NCI-H2107 treated with DMSO at 0.1 percent for 48 hours (cell line): Measurements from ENCODE around the gene CSPG4.
"Not testable (repeated sequence)": the region's sequence is repeated elsewhere in the genome, so short reads cannot be mapped to it uniquely, and the experiment has no call there.

ENCODE experiments used
- DNase-seq: peaks from one replicate; lab custom pipeline; 2025; ENCODE audit not compliant: unreplicated experiment; lab: John Stamatoyannopoulos, UW

CSPG4 gene

DNA sequence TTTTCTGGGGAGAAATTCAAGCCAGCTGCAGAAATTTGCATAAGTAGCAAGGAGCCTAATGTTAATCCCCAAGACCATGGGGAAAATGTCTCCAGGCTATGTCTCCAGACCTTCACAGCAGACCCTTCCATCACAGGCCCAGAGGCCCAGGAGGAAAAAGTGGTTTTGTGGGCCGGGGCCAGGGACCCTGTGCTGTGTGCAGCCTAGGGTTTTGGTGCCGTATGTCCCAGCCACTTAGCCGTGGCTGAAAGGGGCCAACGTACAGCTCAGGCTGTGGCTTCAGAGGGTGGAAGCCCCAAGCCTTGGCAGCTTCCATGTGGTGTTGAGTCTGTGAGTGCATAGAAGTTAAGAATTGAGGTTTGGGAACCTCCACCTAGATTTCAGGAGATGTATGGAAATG lies 29.7 kb upstream of the CSPG4 start:
- DNase-seq: not testable (repeated sequence)

DNA sequence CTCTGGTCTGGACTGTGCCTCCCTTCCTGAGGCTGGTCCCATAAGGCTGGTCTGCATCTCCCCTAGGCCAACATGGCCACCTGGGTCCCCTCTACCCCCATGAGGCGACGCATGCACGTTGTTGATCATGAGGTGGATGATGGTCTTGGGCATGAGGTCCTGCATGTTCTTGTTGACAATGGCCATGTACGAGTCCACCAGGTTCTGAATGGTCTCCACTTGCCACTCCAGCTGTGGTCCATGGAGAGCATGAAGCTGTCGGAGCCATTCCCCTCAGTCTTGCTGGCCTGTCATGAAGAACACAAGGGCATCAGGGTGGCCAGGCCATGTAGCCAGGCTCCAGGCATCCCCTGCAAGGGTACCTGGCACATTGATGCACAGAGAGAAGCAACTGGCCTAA lies 27.1 kb upstream of the CSPG4 start:
- DNase-seq: no peak

DNA sequence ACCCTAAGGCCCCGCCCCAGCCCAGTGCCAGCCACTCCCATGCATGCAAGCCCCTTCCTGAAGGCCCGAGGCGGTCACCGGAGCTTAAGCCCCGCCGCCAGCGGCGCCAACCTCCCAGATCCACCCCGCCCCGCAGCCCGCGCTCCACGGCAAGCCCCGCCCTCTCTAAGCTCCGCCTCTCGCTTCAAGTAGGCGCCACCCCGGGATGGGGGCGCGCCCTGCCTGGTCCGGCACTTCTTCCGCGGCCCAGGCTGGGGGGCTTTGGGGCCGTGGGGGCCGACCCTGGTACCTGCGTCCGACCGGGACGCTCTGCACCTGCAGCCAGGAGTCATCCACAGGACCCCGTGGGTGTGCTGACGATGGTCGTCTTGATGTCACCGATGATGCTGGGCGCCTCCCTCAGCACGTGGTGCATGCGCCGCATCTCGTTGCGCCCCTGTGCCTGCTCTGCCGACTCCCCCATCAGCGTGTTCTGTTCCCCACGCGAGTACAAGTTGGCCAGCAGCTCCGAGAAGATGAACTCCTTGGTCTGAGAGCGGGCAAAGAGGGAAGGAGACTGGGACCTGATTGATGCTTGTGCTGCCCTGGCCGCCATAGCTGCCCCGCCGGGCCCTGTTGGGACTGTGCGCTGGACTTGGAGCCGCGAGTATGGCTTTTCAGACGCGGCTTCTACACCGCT lies 26.1 kb upstream of the CSPG4 start:
- peak; percentile 37 for DNase-seq

DNA sequence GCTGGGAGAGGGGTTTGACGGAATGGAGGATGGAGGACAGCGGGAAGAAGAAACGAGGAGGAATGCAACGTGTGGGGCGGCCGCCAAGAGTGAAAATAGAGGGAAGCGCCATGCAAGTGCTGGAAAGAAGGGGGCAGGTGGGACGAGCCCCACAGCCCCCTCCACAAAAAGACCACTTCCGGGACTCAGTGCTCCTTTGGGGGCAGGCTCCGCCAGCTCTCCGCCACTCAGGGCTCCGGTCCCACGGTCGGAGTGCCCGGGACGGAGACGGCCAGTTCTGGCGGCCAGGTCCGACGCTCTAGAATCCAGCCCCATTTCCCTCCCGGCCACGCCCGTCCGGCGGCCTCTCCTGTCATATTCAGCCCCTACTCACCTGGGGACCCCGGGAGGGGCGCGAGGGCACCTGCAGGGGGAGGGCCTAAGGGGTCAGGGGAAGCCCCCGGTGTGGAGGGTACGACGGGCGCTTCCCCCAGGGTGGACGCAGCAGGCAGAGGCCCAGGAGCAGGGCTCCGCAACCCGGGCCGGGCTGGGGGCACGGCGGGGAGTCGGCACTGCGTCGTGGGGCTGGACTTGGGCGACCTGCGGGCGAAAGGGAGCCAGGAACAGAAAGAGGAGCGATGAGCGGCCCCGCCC lies 25.5 kb upstream of the CSPG4 start:
- no peak for DNase-seq

DNA sequence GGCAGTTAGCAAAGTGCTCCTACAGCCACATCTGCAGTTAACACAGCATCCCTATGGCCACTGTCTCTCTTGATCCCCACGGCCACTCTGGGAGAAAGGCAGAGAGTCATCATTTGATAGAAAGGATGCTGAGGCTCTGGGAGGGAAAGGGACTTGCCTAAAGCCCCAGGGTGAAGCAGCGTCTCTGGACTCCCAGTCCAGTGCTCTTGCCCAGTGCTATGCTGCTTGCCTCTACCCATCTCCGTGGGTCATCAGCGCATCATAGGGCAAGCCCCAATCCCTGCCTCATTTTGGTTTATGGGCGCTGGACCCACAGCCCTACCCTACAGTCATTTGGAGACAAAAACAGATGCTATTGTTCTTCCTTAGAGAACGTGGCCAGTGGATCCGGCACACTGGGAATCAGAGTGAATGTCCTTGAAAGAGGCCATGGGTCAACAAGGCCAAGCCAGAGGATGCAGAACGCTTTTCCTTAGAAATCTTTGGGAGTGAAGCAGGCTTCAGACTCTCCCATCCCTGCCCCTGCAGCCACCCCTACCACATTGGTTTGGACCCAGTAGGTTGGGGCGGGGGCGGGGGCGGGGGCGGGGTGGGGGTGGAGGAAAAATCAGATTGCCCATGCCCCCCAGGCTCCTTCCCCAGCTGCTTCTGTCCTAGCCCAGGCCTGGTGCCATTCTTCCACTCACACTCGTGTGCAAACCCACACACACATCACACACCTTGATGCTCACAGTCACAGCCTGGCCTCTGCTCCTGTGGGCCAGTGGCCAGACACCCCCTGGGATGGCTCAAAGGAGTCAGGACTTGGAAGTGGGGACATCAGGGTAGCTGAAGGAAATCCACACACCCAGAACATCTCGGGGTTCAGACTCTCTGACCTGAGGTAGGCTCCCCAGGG lies 24.7 kb upstream of the CSPG4 start:
- not testable (repeated sequence) for DNase-seq

DNA sequence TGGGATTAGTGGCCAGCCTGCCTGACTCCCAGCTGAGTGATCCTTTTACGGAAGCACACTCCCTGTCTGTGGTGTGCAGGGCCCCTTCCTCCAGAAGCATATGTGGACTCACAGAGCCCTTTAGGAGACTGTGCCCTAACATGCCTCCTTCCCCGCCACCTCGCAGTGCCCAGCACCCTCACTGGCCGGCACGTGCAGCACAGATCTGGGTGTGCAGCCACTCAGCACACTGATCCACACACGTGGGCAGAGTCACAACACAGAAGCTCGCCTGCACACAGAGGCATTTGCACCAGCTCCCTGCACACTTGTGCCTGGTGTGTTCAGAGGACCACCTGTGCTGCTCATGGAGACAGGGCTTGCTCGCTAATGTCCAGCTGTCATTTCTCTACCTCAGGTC lies 23.6 kb upstream of the CSPG4 start:
- DNase-seq: no peak

DNA sequence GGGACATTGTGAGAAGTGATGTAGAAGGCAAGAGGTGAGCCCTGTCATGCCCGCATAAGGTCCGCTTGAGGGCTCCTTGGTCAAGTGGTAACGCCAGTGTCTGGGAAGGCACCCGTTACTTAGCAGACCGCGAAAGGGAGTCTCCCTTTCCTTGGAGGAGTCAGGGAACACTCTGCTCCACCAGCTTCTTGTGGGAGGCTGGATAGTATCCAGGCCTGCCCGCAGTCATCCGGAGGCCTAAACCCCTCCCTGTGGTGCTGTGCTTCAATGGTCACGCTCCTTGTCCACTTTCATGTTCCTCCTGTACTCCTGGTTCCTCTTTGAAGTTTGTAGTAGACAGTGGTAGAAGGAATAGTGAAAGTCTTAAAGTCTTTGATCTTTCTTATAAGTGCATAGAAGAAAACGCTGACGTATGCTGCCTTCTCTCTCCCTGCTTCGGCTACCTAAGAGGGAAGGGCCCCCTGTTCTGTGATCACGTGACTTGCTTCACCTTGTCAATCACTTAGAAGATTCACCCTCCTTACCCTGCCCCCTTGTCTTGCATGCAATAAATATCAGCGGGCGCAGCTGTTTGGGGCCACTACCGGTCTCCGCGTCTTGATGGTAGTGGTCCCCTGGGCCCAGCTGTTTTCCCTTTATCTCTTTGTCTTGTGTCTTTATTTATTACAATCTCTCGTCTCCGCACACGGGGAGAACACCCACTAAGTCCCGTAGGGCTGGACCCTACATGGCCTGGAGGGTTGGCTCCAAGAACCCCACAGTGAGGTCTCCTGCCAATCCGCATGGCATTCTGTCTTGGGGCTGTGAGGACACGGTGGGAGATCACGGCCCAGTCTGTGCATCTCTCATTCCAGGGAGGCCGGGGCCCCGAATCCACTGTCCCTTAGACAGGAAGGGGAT lies 22.5 kb upstream of the CSPG4 start:
- DNase-seq: not testable (repeated sequence)

DNA sequence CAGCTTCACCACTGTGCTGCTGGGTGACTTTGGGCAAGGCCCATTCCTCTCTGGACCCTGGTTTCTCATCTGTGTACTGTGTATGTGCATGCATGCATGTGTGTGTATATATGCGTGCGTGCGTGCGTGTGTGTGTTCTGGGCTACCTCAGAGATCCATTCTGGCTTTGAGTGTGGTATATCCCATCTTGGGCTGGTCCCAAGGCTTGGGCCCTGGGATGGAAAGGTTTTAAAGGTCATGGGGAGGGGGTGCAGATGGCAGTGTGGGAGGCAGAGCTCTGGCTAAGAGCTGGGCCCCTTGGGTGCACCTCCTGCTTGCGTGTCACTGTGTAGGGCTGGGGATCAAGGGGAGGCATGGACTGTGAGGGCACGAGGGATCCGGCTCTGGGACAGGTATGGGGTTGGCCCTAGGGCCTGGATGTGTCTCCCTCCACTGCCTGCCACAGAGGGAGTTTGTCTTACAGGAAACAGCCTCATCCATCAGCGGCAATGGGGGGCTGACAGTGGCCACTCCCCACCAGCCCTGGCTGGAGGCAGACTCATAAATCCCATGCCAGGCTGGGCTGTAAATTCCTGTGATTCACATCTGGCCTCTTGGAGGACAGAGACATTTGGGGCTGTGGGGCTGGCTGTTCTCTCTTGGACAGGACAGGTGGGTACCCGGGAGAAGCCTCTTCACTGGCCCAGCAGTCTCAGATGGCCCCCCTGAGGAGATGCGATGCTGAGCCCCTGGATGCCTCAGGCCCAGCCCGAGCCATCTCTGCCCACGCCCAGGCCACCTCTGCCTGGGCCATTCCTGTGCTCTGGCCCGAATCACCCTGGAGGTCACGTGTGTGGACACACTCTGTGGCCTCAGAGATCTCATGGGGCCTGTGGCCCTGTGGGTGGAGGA lies 21.4 kb upstream of the CSPG4 start:
- no peak for DNase-seq

DNA sequence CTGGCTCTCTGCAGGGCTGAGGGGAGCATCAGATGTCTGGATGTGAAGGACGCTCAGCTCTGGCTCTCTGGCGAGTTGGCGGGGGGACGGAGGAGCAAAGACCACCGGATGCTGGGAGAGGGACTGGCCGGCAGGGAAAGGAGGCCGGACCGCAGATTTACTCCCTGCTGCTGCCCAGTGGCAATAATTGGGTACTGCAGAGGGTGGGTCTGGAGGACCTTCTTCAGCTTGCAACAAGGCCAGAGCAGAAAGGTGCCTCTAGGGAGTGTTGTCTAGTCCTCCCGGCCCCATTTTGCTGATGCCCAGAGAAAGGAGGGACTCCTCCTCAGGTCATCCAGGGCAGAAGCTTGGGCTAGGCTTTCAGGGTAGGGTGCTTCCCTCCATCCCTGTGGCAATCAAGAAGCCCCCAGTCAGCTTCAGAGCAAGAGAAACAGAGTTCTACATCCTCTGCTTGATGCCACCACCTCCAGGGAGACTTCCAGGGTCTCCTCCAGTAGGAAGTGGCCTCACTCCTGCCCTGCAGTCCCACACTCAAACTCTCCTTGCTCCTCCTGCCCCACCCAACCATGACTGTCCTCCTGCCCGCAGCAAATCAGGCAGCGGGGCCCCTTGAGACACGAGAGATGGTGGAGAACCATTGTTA lies 20.3 kb upstream of the CSPG4 start:
- no peak for DNase-seq

DNA sequence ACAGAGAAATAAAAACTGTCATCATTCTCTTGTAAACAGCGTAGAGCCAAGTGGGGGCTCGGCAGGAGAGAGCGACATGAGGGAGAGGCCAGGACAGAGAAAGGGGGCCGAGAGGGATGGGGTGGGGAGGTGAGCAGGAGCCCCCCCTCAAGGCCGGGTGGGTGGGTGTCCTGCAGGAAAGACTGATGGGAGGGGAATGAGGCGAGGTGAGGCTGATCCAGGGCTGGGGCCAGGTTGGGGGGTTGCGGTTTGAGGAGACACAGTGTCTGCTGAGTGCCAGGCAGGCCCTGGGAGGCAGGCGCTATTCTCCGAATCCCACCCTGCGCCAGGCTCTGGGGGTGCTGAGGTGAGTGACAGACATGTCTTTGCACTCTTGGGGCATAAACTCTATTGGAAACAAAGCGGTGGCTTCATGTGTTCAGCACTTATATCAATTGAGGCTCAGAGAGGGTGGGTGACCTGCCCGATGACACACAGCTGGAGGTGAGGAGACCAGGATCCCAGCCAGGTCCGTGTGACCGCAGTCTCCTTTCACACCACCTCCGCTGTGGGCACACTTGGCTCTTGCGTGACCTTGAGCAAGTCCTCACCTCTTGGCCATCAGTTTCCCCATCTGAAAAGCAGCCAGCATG lies 19.6 kb upstream of the CSPG4 start:
- DNase-seq: no peak

DNA sequence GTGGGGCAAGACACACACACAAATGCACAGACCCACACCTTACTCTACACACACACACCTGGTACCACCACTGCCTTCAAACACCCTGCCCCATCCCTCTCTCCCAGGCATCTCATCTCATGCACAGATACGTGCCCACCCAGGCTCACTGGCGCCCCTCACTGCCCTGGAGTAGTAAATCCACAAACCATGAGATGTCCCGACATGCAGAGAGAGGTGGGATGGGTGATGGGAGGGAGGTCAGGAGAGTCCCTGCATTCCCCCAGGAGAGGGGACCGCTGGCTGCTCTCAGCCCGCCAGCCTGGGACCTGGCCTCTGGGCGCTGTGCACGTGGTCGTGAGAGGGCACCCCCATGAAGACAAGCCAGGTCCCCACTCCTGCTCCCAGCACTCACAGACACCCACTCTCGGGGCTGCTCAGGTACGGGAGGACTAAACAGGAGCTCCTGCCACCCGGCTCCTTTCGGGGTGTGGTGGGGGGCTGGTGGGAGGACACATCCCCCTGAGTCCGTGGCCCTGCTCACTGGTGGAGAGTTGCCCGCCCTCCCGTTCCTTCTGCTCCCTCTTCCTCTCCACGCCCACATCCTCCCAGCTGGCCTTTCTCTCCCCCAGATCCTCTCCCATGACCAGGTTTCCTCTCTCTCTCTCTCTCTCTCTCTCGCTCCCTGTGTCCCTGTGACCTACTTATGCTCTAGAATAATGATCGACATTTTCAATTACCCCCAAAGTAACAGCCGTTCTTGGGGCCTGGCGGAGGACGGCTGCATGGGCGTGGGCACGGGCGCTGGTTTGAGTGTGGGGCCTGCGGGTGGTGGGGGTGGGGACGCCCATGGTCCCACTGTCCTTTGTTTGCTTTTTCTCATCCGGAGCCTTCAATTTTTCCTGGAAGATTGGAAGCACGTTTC lies 18.9 kb upstream of the CSPG4 start:
- no peak for DNase-seq

DNA sequence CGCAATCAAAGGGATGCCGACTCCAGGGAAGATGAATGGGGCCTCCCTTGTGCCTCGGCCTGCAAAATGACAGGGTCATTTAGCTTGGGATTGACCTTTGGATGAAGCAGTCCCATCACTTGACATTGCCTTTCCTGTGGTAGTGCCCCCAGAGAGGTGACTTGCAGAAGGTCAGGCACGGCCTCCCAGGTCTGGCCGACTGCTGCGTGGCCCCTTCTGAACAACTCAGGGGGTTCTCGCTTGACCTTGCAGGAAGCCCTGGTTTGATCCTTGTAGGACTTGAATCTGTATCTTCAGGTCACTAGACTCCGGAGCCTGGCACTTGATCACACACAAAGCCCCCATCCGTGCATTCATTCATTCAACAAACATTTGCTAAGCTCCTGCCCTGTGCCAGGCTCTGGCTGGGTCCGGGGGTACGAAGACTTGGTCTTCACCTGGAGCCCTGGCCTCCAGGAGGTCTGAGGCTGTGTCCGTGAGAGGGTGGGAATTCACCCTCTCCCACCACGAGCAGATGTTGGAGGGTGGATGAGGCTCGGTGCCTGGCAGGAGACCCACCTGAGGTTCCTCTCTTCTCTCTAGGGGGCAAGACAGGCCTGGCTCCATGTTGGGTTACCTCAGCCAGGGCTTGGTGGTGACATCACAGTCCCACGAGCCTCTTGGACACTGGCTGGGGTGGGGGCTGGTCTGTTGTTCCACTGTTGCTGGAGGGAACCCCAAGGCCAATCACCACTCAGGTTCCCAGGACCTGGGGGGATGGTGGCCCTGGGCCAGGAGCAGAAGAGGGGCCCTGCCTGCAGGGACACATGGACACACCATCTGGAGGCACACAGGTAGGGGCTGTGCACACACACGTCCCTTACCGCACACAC lies 18.0 kb upstream of the CSPG4 start:
- DNase-seq: not testable (repeated sequence)

DNA sequence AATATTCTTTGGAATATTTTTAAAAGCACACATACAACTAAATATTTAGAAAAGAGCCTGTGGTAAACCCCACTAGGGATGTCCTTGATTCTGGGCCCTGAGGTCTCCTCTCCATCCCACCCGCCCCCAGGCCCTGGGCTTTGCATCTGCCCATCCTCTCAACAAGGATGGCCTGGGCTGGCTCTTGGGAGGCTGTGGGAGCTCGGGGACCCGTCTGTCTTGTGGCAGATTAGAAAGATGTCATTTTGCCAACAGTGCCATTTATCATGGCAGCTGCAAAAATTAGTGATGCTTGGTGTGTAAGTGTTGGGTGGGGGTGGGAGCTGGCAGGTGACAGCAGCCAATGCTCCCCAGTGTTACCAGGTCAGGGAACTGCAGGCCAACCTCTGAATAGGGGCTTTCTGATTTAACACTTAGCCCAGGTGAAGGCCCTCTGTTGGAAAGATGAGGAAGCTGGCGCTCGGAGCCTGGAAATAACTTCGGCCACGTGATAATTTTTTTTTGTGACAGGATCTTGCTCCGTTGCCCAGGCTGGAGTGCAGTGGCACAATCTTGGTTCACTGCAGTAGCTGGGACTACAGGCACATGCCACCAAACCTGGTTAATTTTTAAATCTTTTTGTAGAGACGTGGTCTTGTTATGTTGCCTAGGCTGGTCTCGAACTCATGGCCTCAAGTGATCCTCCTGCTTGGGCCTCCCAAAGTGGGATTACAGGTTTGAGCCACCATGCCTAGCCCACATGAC lies 16.9 kb upstream of the CSPG4 start:
- DNase-seq: no peak

DNA sequence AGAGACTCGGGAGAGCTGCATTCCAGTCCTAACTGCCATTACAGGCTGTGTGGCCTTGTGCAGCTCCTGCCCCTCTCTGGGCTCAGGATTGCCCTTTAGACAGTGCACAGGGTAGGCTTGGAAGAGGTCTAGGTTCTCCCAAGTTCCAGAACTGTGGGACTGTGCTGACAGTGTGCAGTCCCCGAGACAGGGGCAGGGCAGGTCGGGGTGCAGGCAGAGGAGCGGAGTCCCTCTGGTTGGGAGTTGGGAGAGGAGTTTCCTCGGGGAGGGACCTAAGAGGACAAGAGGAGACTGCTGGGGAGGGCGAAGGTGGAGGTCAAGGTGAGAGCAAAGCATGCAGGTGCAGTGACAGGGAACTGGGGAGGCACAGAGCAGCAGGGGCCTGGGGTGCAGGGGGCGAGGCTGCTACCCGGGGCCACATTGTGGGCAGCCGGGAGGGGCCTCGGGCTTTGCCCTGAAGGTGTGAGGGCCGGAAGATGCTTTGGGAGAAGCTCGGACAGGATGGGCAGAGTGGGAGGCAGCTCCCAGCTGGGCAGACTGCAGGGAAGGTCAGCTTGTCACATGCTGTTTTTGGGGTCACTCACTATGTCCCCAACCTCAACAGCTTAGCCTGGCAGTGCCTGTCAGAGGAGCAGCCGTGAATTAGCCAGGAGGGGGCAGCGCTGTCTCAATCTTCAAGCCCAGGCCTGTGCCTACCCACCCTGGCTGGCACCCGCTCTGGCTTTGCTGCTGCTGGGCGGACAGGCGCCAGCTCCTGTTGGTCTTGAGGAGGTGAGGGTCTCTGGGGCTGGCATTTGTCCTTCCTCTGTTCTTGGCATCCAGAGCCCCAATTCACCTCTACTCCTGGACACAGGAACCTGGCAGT lies 15.4 kb upstream of the CSPG4 start:
- no peak for DNase-seq

DNA sequence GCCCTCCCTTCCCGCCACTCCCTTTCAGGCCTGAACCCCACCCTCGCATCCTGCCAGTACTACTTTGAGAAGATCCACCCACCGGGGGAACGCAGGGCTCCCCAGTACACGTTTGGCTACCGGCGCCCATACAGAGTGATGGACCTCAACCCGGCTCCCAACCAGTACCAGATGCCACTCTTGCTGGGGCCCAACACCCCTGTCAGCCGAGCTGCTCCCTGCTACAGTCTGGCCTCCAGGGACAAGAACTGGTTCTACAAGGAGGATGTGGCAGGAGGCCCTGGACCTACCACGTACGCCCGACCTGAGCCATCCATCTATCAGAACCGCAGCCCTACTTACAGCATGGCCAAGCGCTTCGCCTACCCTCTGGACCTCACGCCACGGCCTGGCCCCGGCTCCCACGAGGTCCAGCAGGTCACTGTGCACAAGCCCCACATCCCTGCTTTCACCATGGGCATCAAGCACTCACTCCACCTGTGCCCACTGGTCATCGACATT lies 14.4 kb upstream of the CSPG4 start:
- no peak for DNase-seq
